Body of pancreas (tissue), 4 donors: Measurements from ENCODE around the gene MEF2B. TPM values are rescaled to one million over a fixed set of nuclear protein-coding genes. Genes with fewer than 3 reads are reported as not detected.
"Not testable (repeated sequence)": the region's sequence is repeated elsewhere in the genome, so short reads cannot be mapped to it uniquely, and the experiment has no call there.

Experiments
- ATAC-seq: fragments of 150-250 bp; one replicate; pipeline ENCODE4 v1.9.1; 2016
- DNase-seq, 4 donors: peaks; one replicate each; pipeline ENCODE4 v3.0.0-alpha.2; 2019
- H3K27ac ChIP-seq, 4 donors: fragments of 200-600 bp; sonication (generic); 1 replicate in 3 of 4; 2 replicates in 1 of 4; pipeline versions ENCODE4 v1.5.1 to v1.6.1; 2016 to 2019; ENCODE audit warnings: mild to moderate bottlenecking in 1 of 4, mixed read lengths in 1 of 4, moderate library complexity in 1 of 4
- H3K27me3 ChIP-seq, 2 donors: fragments of 200-600 bp; sonication (generic); one replicate each; pipeline ENCODE4 v1.6.0; 2016; ENCODE audit warnings: mild to moderate bottlenecking in 1 of 2
- H3K36me3 ChIP-seq, 2 donors: fragments of 200-600 bp; sonication (generic); replicated peaks in 1 of 2; 2 replicates each; pipeline ENCODE4 v1.5.1; 2016; ENCODE audit warnings: low read depth in 2 of 2; ENCODE audit not compliant: insufficient read depth in 1 of 2
- H3K4me1 ChIP-seq: fragments of 200-600 bp; sonication (generic); one replicate; pipeline ENCODE4 v1.6.0; 2016
- H3K4me3 ChIP-seq, 2 donors: fragments of 200-600 bp; sonication (generic); 1 replicate in 1 of 2; 2 replicates in 1 of 2; pipeline ENCODE4 v1.5.1; 2016 to 2019
- H3K9me3 ChIP-seq, 3 donors: fragments of 200-600 bp; sonication (generic); 1 replicate in 2 of 3; 2 replicates in 1 of 3; pipeline ENCODE4 v1.5.1; 2016
- POLR2A ChIP-seq, 3 donors: fragments of 450-650 bp; IDR thresholded peaks; one replicate each; pipeline ENCODE4 v1.6.1; 2016; ENCODE audit warnings: antibody characterized with exemption in 3 of 3, mild to moderate bottlenecking in 2 of 3
- WGBS, 2 donors: methylation state at CpG; one replicate each; pipeline ENCODE4 v1.1.5; 2017; 5-methylcytosine and 5-hydroxymethylcytosine counted together
- intact Hi-C: fragments of 100-400 bp; cut with DNase I; formaldehyde crosslinking; loops from one replicate; pipeline ENCODE4 v1.15.1; 2023
- total RNA-seq, 2 donors: library from RNA; depleted of rRNA; stranded (reverse); fragments of >200 nt; gene quantifications; one replicate each; pipeline ENCODE4 v1.1.0, GENCODE V29; 2016
- TF ChIP-seq, protein P1 (sequence below), 7 experiments: fragments of 450-650 bp in 4 of 7; fragments of 200-600 bp in 3 of 7; sonication (generic) in 3 of 7; IDR thresholded peaks; one replicate each; pipeline ENCODE4 v1.5.1; 2016 to 2019; ENCODE audit warnings: antibody characterized with exemption in 7 of 7

Gene MEF2B
- total RNA-seq, 2 donors from 2014 or later: not detected

DNA sequence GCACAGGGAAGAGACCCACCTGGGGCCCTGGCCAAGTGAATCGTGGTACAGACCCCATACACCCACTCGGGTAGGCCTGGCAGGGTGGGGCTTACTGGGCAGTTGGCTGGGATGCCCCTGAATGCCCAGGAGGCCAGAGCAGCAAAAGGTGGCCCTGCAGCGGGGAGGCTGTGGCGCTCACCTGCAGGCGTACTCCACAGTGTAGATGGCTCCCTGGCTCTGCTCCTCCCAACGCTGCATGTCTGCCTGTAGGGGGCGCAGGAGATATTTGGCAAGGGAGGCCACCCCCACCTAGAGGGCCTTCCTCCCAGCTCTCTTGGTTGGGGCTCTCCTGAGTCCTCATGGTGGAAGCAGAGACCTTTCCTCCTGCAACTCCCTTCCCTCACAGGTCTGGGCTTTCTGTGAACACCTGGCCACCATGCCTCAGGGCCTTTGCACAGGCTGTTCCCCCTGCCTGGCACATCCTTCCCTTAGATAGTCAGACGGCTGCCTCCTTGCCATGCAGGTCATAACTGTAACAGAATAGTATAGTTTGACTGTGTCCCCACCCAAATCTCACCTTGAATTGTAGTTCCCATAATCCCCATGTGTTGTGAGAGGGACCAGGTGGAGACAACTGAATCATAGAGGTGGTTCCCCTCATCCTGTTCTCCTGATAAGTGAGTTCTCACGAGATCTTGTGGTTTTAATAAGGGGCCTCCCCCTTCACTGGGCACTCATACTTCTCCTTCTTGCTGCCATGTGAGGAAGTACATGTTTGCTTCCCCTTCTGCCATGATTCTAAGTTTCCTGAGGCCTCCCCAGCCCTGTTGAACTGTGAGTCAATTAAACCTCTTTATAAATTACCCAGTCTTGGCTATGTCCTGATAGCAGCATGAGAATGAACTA lies 16.0 kb upstream of the MEF2B start:
- 46 to 56% methylated on average over 5 to 9 of the region's 9 CpGs for WGBS, 2 donors
- H3K4me1 ChIP-seq: peaks cover 21% of the 10 kb centered on the region
- DNase-seq (peak in 3 of 4 donors; percentile 24 to 30 (median 24)), ATAC-seq (peak; percentile 43)
- TF ChIP-seq, protein P1, sequence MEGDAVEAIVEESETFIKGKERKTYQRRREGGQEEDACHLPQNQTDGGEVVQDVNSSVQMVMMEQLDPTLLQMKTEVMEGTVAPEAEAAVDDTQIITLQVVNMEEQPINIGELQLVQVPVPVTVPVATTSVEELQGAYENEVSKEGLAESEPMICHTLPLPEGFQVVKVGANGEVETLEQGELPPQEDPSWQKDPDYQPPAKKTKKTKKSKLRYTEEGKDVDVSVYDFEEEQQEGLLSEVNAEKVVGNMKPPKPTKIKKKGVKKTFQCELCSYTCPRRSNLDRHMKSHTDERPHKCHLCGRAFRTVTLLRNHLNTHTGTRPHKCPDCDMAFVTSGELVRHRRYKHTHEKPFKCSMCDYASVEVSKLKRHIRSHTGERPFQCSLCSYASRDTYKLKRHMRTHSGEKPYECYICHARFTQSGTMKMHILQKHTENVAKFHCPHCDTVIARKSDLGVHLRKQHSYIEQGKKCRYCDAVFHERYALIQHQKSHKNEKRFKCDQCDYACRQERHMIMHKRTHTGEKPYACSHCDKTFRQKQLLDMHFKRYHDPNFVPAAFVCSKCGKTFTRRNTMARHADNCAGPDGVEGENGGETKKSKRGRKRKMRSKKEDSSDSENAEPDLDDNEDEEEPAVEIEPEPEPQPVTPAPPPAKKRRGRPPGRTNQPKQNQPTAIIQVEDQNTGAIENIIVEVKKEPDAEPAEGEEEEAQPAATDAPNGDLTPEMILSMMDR (IDR thresholded peaks at IDR 0.05): peak; percentile 24 to 50 (median 37)
- TF ChIP-seq POLR2A (IDR thresholded peaks at IDR 0.05): no peak
- H3K36me3 ChIP-seq: peaks cover 0 to 5% of the 10 kb centered on the region in 2 donors
- no peak overlapping the region for H3K27ac ChIP-seq
- intact Hi-C loops: no loop called here
- H3K4me3 ChIP-seq: no peak overlapping the region
- H3K9me3 ChIP-seq: no peaks in the 10 kb centered on the region
- H3K27me3 ChIP-seq: no peaks in the 10 kb centered on the region

DNA sequence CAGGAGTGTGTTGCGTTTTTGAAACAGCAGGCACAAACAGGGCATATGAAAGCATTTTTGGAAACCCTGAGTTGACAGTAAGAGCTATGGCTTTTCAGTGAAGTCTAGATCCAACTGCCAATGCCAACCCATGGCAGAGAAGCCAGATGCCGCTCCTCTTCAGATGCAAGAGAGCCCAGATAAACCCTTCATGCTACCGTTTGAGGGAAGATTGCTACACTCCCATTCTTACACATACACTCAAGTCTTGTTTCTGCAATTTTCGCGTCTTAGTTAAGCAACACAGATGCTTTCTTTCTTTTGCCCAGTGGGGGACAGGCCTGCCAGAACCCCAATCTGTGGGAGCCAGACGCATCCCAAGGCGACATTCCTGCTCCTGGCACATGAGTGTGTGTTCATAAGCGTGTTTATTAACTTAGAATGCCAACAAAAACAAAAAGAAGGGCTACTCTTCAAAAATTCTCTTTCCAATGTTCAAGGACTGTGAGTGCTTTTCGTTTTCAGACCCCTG lies 11.5 kb upstream of the MEF2B start:
- DNase-seq (no peak), ATAC-seq (no peak)
- 88 to 94% methylated on average over 9 of the region's 9 CpGs for WGBS, 2 donors
- Histone ChIP-seq H3K36me3 (peaks cover 0 to 5% of the 10 kb centered on the region in 2 donors), H3K27me3 (no peaks in the 10 kb centered on the region), H3K4me3 (no peak overlapping the region), H3K4me1 (no peaks in the 10 kb centered on the region), H3K27ac (no peak overlapping the region), H3K9me3 (no peaks in the 10 kb centered on the region)
- TF ChIP-seq POLR2A (IDR thresholded peaks at IDR 0.05): no peak
- TF ChIP-seq, protein P1 (IDR thresholded peaks at IDR 0.05): no peak
- intact Hi-C loops: no loop called here

DNA sequence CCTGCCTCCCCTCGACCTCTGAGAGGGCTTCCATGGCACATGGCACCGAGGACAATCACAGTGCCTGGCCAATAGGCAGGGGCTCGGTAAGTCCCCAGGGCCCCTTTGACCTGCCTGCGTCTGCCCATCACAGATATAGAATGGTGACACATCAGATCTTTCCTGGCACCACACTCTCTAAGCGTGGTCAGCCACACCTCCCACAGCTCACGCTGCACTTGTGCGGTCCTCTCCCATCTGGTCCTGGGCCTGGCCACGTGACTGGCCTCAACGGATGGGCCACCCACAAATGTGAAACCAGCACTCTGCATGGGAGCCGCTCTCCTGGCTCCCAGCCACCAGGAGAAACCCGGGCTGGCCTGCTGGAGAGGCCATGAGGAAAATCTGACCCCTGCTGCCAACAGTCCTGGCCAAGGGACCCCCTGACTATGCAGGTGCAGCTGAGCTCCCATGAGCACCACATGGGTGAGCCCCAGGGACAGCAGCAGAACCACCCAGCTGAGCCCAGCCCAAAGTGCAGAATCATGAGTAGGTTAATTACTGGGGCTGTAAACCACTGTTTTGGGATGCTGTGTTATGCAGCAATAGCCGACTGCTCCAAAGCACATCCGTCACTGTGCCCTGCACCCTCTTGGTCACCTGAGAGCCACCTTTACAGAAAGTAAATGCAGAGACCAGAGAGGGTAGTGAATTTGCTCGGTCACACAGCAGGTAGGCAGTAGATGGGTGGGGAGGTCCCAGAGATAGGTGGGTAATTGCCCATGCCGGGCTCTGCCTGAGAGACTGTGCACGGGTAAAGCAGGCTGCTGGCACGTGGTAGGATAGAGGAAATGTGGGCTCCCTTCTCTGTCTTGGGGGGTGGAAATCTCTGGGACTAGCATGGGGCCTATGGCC lies 9.7 kb upstream of the MEF2B start:
- intact Hi-C loops: no loop called here
- no peaks in the 10 kb centered on the region for H3K4me1 ChIP-seq

DNA sequence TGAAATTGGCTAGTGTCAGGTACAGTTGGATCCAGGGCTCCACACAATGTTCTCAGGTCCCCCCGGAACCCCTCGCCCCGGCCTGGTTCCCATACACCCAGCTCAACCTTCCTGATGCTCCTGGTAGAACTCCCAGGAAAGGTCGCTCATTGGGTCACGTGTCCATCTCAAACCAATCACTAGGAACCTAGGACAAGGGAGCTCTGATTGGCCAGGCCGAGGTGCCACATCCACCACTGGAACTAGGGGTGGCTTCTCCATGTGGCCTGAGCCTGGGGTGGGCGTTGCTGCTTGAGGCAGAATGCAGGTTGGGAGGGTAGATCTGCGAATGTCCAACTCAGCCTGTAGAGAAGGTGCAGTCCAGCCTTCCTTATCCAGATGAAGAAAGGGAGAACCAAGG lies 6.9 kb upstream of the MEF2B start:
- no peaks in the 10 kb centered on the region for H3K27me3 ChIP-seq
- no peak for DNase-seq
- ATAC-seq: no peak
- H3K27ac ChIP-seq: no peak overlapping the region
- H3K4me1 ChIP-seq: no peaks in the 10 kb centered on the region
- WGBS, 2 donors: 93 to 96% methylated on average over 4 to 8 of the region's 8 CpGs
- H3K9me3 ChIP-seq: no peaks in the 10 kb centered on the region
- no peak for TF ChIP-seq POLR2A (IDR thresholded peaks at IDR 0.05)
- TF ChIP-seq, protein P1 (IDR thresholded peaks at IDR 0.05): no peak
- no peaks in the 10 kb centered on the region for H3K36me3 ChIP-seq
- no peak overlapping the region for H3K4me3 ChIP-seq
- intact Hi-C loops: no loop called here

More for the DNA sequence above, 9.7 kb upstream of the MEF2B start:
- H3K4me3 ChIP-seq: no peak overlapping the region
- H3K27me3 ChIP-seq: no peaks in the 10 kb centered on the region
- TF ChIP-seq, protein P1 (IDR thresholded peaks at IDR 0.05): no peak
- no peak for TF ChIP-seq POLR2A (IDR thresholded peaks at IDR 0.05)
- ATAC-seq (no peak), DNase-seq (no peak)
- H3K36me3 ChIP-seq: peaks cover 0 to 5% of the 10 kb centered on the region in 2 donors
- H3K27ac ChIP-seq: no peak overlapping the region
- WGBS, 2 donors: 95 to 100% methylated on average over 6 to 17 of the region's 17 CpGs
- no peaks in the 10 kb centered on the region for H3K9me3 ChIP-seq

DNA sequence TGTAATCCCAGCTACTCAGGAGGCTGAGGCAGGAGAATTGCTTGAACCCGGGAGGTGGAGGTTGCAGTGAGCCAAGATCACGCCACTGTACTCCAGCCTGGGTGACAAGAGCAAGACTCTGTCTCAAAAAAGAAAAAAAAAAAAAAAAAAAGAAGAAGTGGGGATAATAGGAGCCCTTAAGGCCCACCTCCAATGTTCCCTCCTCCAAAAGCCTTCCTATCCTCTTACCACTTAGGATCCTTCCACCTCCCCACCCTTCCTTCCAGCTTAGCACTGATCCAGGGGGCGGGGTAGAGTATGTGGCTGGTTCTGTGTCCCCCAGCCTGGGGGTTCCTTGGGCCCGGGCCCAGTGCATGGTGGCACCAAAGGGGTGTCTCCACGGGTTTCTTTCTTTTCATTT lies 3.2 kb upstream of the MEF2B start:
- intact Hi-C loops, H3K27me3 ChIP-seq: not testable (repeated sequence)
- 77 to 80% methylated on average over 3 to 5 of the region's 5 CpGs for WGBS, 2 donors

More for the DNA sequence above, 3.2 kb upstream of the MEF2B start:
- not testable (repeated sequence) for ATAC-seq, H3K4me3 ChIP-seq, H3K9me3 ChIP-seq, DNase-seq, H3K27ac ChIP-seq, H3K36me3 ChIP-seq
- peaks cover 11% of the 10 kb centered on the region for H3K4me1 ChIP-seq
